PC-3 (cell line): ENCODE measurements around the gene COPRS. TPM values are rescaled to one million over a fixed set of nuclear protein-coding genes. Genes with fewer than 3 reads are reported as not detected.

Experiments used
- ATAC-seq: fragments of 200-7000 bp; cut with Tn5 transposase; 2 replicates; pipeline ENCODE4 v1.9.1; 2020; ENCODE audit warnings: mild to moderate bottlenecking, moderate library complexity
- BruUV-seq: library from RNA; stranded (reverse); fragments of 400-500 nt; replicated peaks from 2 replicates; lab custom pipeline; 2021; lab: Mats Ljungman, UMichigan
- CTCF ChIA-PET: fragments of 300-600 bp; sonication (Branson Sonifier 250); formaldehyde crosslinking; loops from one replicate; lab custom pipeline; 2022; ENCODE audit warnings: antibody characterized with exemption; lab: Charles Lee
- POLR2A ChIA-PET: fragments of 300-600 bp; sonication (Branson Sonifier 250); formaldehyde crosslinking; loops from one replicate; lab custom pipeline; 2022; ENCODE audit warnings: antibody characterized with exemption; ENCODE audit not compliant: unreplicated experiment; lab: Charles Lee
- DNase-seq: peaks from one replicate; pipeline ENCODE4 v3.0.0-alpha.2; 2015
- H2AFZ ChIP-seq: fragments of 300-600 bp; sonication (generic); 2 replicates; pipeline ENCODE4 v1.6.0; 2016; ENCODE audit warnings: antibody characterized with exemption, low read length
- H3F3A ChIP-seq: fragments of 300-600 bp; sonication (generic); one replicate; pipeline ENCODE4 v1.6.0; 2017; ENCODE audit warnings: antibody characterized with exemption, low read length, control low read depth, mild to moderate bottlenecking; ENCODE audit not compliant: unreplicated experiment
- H3K27ac ChIP-seq: fragments of 300-600 bp; sonication (generic); 2 replicates; pipeline ENCODE4 v1.5.1; 2016; ENCODE audit warnings: mild to moderate bottlenecking, low read length
- H3K27me3 ChIP-seq: fragments of 300-600 bp; sonication (generic); 2 replicates; pipeline ENCODE4 v1.6.1; 2016; ENCODE audit warnings: low read length, mixed read lengths
- H3K36me3 ChIP-seq: fragments of 300-600 bp; sonication (generic); 2 replicates; pipeline ENCODE4 v1.6.1; 2016; ENCODE audit warnings: low read depth, mixed run types, low read length, mixed read lengths
- H3K4me1 ChIP-seq: fragments of 300-600 bp; sonication (generic); 2 replicates; pipeline ENCODE4 v1.5.1; 2016; ENCODE audit warnings: low read length; ENCODE audit not compliant: insufficient read depth
- H3K4me2 ChIP-seq: fragments of 300-600 bp; sonication (generic); 2 replicates; pipeline ENCODE4 v1.6.0; 2016; ENCODE audit warnings: low read length
- H3K4me3 ChIP-seq: fragments of 300-600 bp; sonication (generic); 2 replicates; pipeline ENCODE4 v1.5.1; 2016; ENCODE audit warnings: mild to moderate bottlenecking, low read length, mixed read lengths
- H3K79me2 ChIP-seq: fragments of 300-600 bp; sonication (generic); 2 replicates; pipeline ENCODE4 v1.6.1; 2017; ENCODE audit warnings: low read length, mixed read lengths
- H3K9ac ChIP-seq: fragments of 300-600 bp; sonication (generic); 2 replicates; pipeline ENCODE4 v1.6.0; 2016; ENCODE audit warnings: mild to moderate bottlenecking, low read length
- H3K9me2 ChIP-seq: fragments of 300-600 bp; sonication (generic); replicated peaks from 2 replicates; pipeline ENCODE4 v1.6.1; 2016; ENCODE audit warnings: mixed run types, low read length, mixed read lengths
- H3K9me3 ChIP-seq: fragments of 300-600 bp; sonication (generic); 2 replicates; pipeline ENCODE4 v1.6.1; 2016; ENCODE audit warnings: low read length, mixed read lengths
- H4K20me1 ChIP-seq: fragments of 300-600 bp; sonication (generic); 2 replicates; pipeline ENCODE4 v1.6.1; 2016; ENCODE audit warnings: low read length, mixed read lengths
- EZH2 ChIP-seq: fragments of 300-600 bp; sonication (generic); IDR thresholded peaks from one replicate; pipeline ENCODE4 v1.6.1; 2017; ENCODE audit warnings: antibody characterized with exemption, mild to moderate bottlenecking, low read length; ENCODE audit not compliant: unreplicated experiment
- EZH2phosphoT487 ChIP-seq: fragments of 300-600 bp; sonication (generic); IDR thresholded peaks from 2 replicates; pipeline ENCODE4 v1.6.1; 2018; ENCODE audit warnings: mild to moderate bottlenecking, antibody characterized with exemption, low read length, borderline replicate concordance
- intact Hi-C: fragments of 100-400 bp; cut with micrococcal nuclease; formaldehyde crosslinking; loops from 2 replicates; pipeline ENCODE4 v1.9.0; 2023
- total RNA-seq: library from RNA; depleted of rRNA; stranded (reverse); fragments of >200 nt; gene quantifications from 2 replicates; pipeline ENCODE4 v1.2.3, GENCODE V29; 2014
- TF ChIP-seq, protein P1 (sequence below): fragments of 300-600 bp; sonication (generic); conservative IDR thresholded peaks from 2 replicates; pipeline ENCODE4 v1.5.1; 2017; ENCODE audit warnings: antibody characterized with exemption, low read depth, mild to moderate bottlenecking, low read length

Gene COPRS
- total RNA-seq, 1 experiment from 2014 or later: 79.0 TPM

DNA sequence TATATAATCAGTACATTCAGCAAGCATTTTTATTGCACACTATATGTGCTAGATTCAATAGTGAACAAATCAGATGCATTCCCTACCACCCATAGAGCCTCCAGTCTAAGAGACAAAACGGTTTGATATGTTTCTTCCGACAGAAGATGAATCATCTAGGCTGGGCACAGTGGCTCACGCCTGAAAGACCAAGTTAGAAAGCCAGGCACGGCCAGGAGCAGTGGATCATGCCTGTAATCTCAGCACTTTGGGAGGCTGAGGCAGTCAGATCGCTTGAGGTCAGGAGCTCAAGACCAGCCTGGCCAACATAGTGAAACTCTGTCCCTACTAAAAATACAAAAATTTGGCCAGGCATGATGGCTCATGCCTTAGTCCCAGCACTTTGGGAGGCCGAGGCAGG lies 18.3 kb upstream of the COPRS start:
- no peak overlapping the region for H3K27ac ChIP-seq
- H3K79me2 ChIP-seq: no peaks in the 10 kb centered on the region
- TF ChIP-seq, protein P1, sequence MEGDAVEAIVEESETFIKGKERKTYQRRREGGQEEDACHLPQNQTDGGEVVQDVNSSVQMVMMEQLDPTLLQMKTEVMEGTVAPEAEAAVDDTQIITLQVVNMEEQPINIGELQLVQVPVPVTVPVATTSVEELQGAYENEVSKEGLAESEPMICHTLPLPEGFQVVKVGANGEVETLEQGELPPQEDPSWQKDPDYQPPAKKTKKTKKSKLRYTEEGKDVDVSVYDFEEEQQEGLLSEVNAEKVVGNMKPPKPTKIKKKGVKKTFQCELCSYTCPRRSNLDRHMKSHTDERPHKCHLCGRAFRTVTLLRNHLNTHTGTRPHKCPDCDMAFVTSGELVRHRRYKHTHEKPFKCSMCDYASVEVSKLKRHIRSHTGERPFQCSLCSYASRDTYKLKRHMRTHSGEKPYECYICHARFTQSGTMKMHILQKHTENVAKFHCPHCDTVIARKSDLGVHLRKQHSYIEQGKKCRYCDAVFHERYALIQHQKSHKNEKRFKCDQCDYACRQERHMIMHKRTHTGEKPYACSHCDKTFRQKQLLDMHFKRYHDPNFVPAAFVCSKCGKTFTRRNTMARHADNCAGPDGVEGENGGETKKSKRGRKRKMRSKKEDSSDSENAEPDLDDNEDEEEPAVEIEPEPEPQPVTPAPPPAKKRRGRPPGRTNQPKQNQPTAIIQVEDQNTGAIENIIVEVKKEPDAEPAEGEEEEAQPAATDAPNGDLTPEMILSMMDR: no peak
- TF ChIP-seq EZH2 (no peak), EZH2phosphoT487 (no peak)
- no peak overlapping the region for H3K9ac ChIP-seq
- H2AFZ ChIP-seq: no peak overlapping the region
- no peak for ATAC-seq
- no peaks in the 10 kb centered on the region for H3F3A ChIP-seq
- H3K4me3 ChIP-seq: no peak overlapping the region
- ChIA-PET POLR2A (no interaction called here), CTCF (no interaction called here)
- no peaks in the 10 kb centered on the region for H4K20me1 ChIP-seq
- H3K9me2 ChIP-seq: no peaks in the 10 kb centered on the region
- H3K4me1 ChIP-seq: no peaks in the 10 kb centered on the region
- DNase-seq: no peak
- no peaks in the 10 kb centered on the region for H3K27me3 ChIP-seq
- H3K4me2 ChIP-seq: no peak overlapping the region
- no peaks in the 10 kb centered on the region for H3K9me3 ChIP-seq
- H3K36me3 ChIP-seq: peaks cover 12% of the 10 kb centered on the region
- intact Hi-C loops: no loop called here
- no TSS peak for BruUV-seq

DNA sequence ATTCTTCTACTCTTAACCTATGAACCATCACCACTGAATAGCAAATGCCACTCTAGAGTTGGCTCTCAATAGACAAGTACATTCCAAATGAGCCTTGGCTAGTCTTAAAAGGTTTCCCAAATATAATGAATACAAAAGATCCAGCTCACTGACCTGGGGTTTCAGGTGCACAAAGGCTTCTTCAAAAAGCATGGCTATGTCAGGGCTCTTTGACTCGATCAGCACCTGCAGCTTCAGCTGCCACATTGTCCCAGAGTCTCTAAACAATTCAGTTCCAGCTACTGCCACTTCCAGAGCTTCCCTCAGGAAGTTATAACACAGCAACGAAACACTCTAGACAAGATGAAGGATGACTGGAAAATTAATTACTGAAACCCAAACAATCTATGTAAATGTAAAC lies 16.0 kb upstream of the COPRS start:
- no peaks in the 10 kb centered on the region for H3K9me2 ChIP-seq
- no peak overlapping the region for H3K9ac ChIP-seq
- H3K36me3 ChIP-seq: peaks cover 15% of the 10 kb centered on the region
- H3K4me2 ChIP-seq: no peak overlapping the region
- H3K27me3 ChIP-seq: no peaks in the 10 kb centered on the region
- no peak overlapping the region for H2AFZ ChIP-seq
- H3K27ac ChIP-seq: no peak overlapping the region
- no peaks in the 10 kb centered on the region for H3F3A ChIP-seq
- no peak for ATAC-seq
- H3K79me2 ChIP-seq: no peaks in the 10 kb centered on the region
- no peaks in the 10 kb centered on the region for H4K20me1 ChIP-seq
- ChIA-PET CTCF (no interaction called here), POLR2A (no interaction called here)
- no peak overlapping the region for H3K4me3 ChIP-seq
- BruUV-seq: no TSS peak
- TF ChIP-seq EZH2: no peak
- TF ChIP-seq EZH2phosphoT487: no peak
- TF ChIP-seq, protein P1: no peak
- DNase-seq: no peak
- intact Hi-C loops: no loop called here
- no peaks in the 10 kb centered on the region for H3K4me1 ChIP-seq
- H3K9me3 ChIP-seq: no peaks in the 10 kb centered on the region

DNA sequence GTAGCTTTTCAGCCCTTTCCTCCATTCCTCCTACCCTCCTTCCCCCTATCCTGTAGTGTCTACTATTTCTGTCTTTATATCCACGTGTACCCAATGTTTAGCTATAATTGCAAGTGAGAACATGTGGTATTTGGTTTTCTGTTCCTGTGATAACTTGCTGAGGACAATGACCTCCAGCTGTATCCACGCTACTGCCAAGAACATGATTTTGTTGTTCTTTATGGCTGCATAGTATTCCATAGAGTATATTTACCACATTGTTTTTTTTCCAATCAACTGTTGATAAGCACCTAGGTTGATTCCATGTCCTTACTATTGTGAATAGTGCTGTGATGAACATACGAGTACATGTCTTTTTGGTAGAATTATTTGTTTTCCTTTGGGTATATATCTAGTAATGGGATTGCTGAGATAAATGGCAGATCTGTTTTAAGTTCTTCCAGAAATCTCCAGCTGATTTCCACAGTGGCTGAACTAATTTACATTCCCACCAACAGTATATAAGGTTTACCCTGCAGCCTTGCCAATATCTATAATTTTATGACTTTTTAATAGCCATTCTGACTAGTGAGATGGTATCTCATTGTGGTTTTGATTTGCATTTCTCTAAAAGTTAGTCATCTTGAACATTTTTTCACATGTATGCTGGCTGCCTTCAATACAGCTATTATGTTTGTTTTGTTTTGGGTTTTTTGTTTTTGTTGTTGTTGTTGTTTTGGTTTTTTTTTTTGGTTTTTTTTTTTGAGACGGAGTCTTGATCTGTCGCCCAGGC lies 10.9 kb upstream of the COPRS start:
- Histone ChIP-seq H3K4me3 (no peak overlapping the region), H3K79me2 (no peaks in the 10 kb centered on the region), H3K27me3 (no peaks in the 10 kb centered on the region), H3K27ac (no peak overlapping the region), H3K4me1 (no peaks in the 10 kb centered on the region), H2AFZ (no peak overlapping the region), H4K20me1 (no peaks in the 10 kb centered on the region), H3K36me3 (peaks cover 6% of the 10 kb centered on the region; the same call in 1 of the 2 replicates), H3F3A (no peaks in the 10 kb centered on the region), H3K9me3 (no peaks in the 10 kb centered on the region), H3K9ac (no peak overlapping the region), H3K9me2 (no peaks in the 10 kb centered on the region), H3K4me2 (no peak overlapping the region)
- POLR2A ChIA-PET: no interaction called here
- TF ChIP-seq EZH2phosphoT487 (no peak), EZH2 (no peak)
- TF ChIP-seq, protein P1: no peak
- intact Hi-C loops: no loop called here
- DNase-seq (peak; percentile 3), ATAC-seq (no peak; the same call in 1 of the 2 replicates)
- CTCF ChIA-PET: no interaction called here
- no TSS peak for BruUV-seq
